ENCODE results near the gene MRPL23.

Gene MRPL23

GRCh38 chr11:1953489-1954266, 6.5 kb downstream of the MRPL23 start:
- Mint-ChIP-seq H3K4me3 (no peak overlapping the region), H3K36me3 (no peaks in the 10 kb centered on the region)

GRCh38 chr11:1958367-1958766, 11.2 kb downstream of the MRPL23 start:
- Mint-ChIP-seq H3K36me3 (no peaks in the 10 kb centered on the region), H3K27ac (no peak overlapping the region), H3K4me1 (no peaks in the 10 kb centered on the region), H3K27me3 (no peaks in the 10 kb centered on the region), H3K9me3 (no peaks in the 10 kb centered on the region), H3K4me3 (no peak overlapping the region)

More at GRCh38 chr11:1953489-1954266, 6.5 kb downstream of the MRPL23 start:
- no peaks in the 10 kb centered on the region for H3K27me3 Mint-ChIP-seq
- no peak overlapping the region for H3K27ac Mint-ChIP-seq
- H3K4me1 Mint-ChIP-seq, result no peaks in the 10 kb centered on the region
- H3K9me3 Mint-ChIP-seq, result no peaks in the 10 kb centered on the region

GRCh38 chr11:1959786-1960185, 12.7 kb downstream of the MRPL23 start:
- H3K4me3 Mint-ChIP-seq, result no peak overlapping the region
- no peak overlapping the region for H3K27ac Mint-ChIP-seq
- no peaks in the 10 kb centered on the region for H3K9me3 Mint-ChIP-seq
- no peaks in the 10 kb centered on the region for H3K4me1 Mint-ChIP-seq
- no peaks in the 10 kb centered on the region for H3K27me3 Mint-ChIP-seq
- H3K36me3 Mint-ChIP-seq, result no peaks in the 10 kb centered on the region

- Mint-ChIP-seq H3K27ac (no peak overlapping the region), H3K27me3 (no peaks in the 10 kb centered on the region), H3K9me3 (no peaks in the 10 kb centered on the region), H3K36me3 (no peaks in the 10 kb centered on the region), H3K4me1 (no peaks in the 10 kb centered on the region), H3K4me3 (no peak overlapping the region)
These were observed 16.7 kb downstream of the MRPL23 start for GRCh38 chr11:1963864-1964263.

- Mint-ChIP-seq H3K27ac (no peak overlapping the region), H3K9me3 (no peaks in the 10 kb centered on the region), H3K4me1 (no peaks in the 10 kb centered on the region), H3K4me3 (no peak overlapping the region), H3K27me3 (no peaks in the 10 kb centered on the region), H3K36me3 (no peaks in the 10 kb centered on the region)
These were observed 17.2 kb downstream of the MRPL23 start for GRCh38 chr11:1964348-1964747.

GRCh38 chr11:1964955-1965354, 17.8 kb downstream of the MRPL23 start:
- Mint-ChIP-seq H3K9me3 (no peaks in the 10 kb centered on the region), H3K4me1 (no peaks in the 10 kb centered on the region), H3K27me3 (no peaks in the 10 kb centered on the region), H3K36me3 (no peaks in the 10 kb centered on the region), H3K27ac (no peak overlapping the region), H3K4me3 (no peak overlapping the region)

GRCh38 chr11:1966531-1966930, 19.4 kb downstream of the MRPL23 start:
- no peaks in the 10 kb centered on the region for H3K36me3 Mint-ChIP-seq
- H3K27me3 Mint-ChIP-seq, result no peaks in the 10 kb centered on the region
- no peak overlapping the region for H3K27ac Mint-ChIP-seq
- no peaks in the 10 kb centered on the region for H3K4me1 Mint-ChIP-seq
- H3K4me3 Mint-ChIP-seq, result no peak overlapping the region
- H3K9me3 Mint-ChIP-seq, result no peaks in the 10 kb centered on the region

- Mint-ChIP-seq H3K36me3 (no peaks in the 10 kb centered on the region), H3K4me1 (no peaks in the 10 kb centered on the region), H3K9me3 (no peaks in the 10 kb centered on the region), H3K27ac (no peak overlapping the region), H3K27me3 (no peaks in the 10 kb centered on the region), H3K4me3 (no peak overlapping the region)
These were observed 20.6 kb downstream of the MRPL23 start for GRCh38 chr11:1967641-1968225.

GRCh38 chr11:1968454-1969002, 21.4 kb downstream of the MRPL23 start:
- H3K27me3 Mint-ChIP-seq, result no peaks in the 10 kb centered on the region

GRCh38 chr11:1969035-1969434, 21.9 kb downstream of the MRPL23 start:
- Mint-ChIP-seq H3K36me3 (no peaks in the 10 kb centered on the region), H3K27me3 (no peaks in the 10 kb centered on the region), H3K27ac (no peak overlapping the region), H3K4me1 (no peaks in the 10 kb centered on the region), H3K4me3 (no peak overlapping the region), H3K9me3 (no peaks in the 10 kb centered on the region)

More at GRCh38 chr11:1968454-1969002, 21.4 kb downstream of the MRPL23 start:
- Mint-ChIP-seq H3K9me3 (no peaks in the 10 kb centered on the region), H3K4me3 (no peak overlapping the region), H3K27ac (no peak overlapping the region), H3K4me1 (no peaks in the 10 kb centered on the region), H3K36me3 (no peaks in the 10 kb centered on the region)

- H3K36me3 Mint-ChIP-seq, result no peaks in the 10 kb centered on the region
- no peaks in the 10 kb centered on the region for H3K9me3 Mint-ChIP-seq
- H3K4me1 Mint-ChIP-seq, result no peaks in the 10 kb centered on the region
- H3K4me3 Mint-ChIP-seq, result no peak overlapping the region
- H3K27ac Mint-ChIP-seq, result no peak overlapping the region
- H3K27me3 Mint-ChIP-seq, result no peaks in the 10 kb centered on the region
These were observed 22.6 kb downstream of the MRPL23 start for GRCh38 chr11:1969776-1970175.

GRCh38 chr11:1970956-1971355, 23.8 kb downstream of the MRPL23 start:
- Mint-ChIP-seq H3K27me3 (no peaks in the 10 kb centered on the region), H3K4me3 (no peak overlapping the region), H3K27ac (no peak overlapping the region), H3K36me3 (no peaks in the 10 kb centered on the region), H3K4me1 (no peaks in the 10 kb centered on the region), H3K9me3 (no peaks in the 10 kb centered on the region)

- H3K4me1 Mint-ChIP-seq, result no peaks in the 10 kb centered on the region
- no peak overlapping the region for H3K27ac Mint-ChIP-seq
- no peaks in the 10 kb centered on the region for H3K9me3 Mint-ChIP-seq
- H3K36me3 Mint-ChIP-seq, result no peaks in the 10 kb centered on the region
- no peaks in the 10 kb centered on the region for H3K27me3 Mint-ChIP-seq
- no peak overlapping the region for H3K4me3 Mint-ChIP-seq
These were observed 28.1 kb downstream of the MRPL23 start for GRCh38 chr11:1975185-1975584.

GRCh38 chr11:1978720-1979473, 31.8 kb downstream of the MRPL23 start:
- no peaks in the 10 kb centered on the region for H3K36me3 Mint-ChIP-seq
- no peaks in the 10 kb centered on the region for H3K27me3 Mint-ChIP-seq
- H3K27ac Mint-ChIP-seq, result no peak overlapping the region
- H3K9me3 Mint-ChIP-seq, result no peaks in the 10 kb centered on the region
- no peak overlapping the region for H3K4me3 Mint-ChIP-seq
- H3K4me1 Mint-ChIP-seq, result no peaks in the 10 kb centered on the region

GRCh38 chr11:1979607-1980006, 32.5 kb downstream of the MRPL23 start:
- Mint-ChIP-seq H3K27me3 (no peaks in the 10 kb centered on the region), H3K9me3 (no peaks in the 10 kb centered on the region), H3K27ac (no peak overlapping the region), H3K36me3 (no peaks in the 10 kb centered on the region), H3K4me3 (no peak overlapping the region), H3K4me1 (no peaks in the 10 kb centered on the region)

Measured in activated naive CD4-positive, alpha-beta T cell treated with anti-CD3 and anti-CD28 coated beads, Interleukin-2, amount 50 U/mL, for 24 hours (primary cell).